BJ (cell line): ENCODE measurements around the gene EPB41L5. TPM values are rescaled to one million over a fixed set of nuclear protein-coding genes. Genes with fewer than 3 reads are reported as not detected.

Experiments
- CTCF ChIA-PET: fragments of 350-600 bp; formaldehyde crosslinking; extraction: SDS; loops from one replicate; lab custom pipeline; 2021; ENCODE audit warnings: antibody characterized with exemption, inconsistent platforms; lab: Yijun Ruan, JAX
- POLR2A ChIA-PET: fragments of 300-600 bp; sonication (Branson Sonifier 250); formaldehyde crosslinking; extraction: SDS; loops from one replicate; lab custom pipeline; 2021; ENCODE audit warnings: antibody characterized with exemption; lab: Charles Lee
- DNase-seq: peaks from one replicate; pipeline ENCODE4 v3.0.0-alpha.2; 2011; ENCODE audit warnings: low read depth
- H3K27me3 ChIP-seq: 2 replicates; pipeline ENCODE4 v1.6.0; 2011; ENCODE audit warnings: low read length; ENCODE audit not compliant: control insufficient read depth, insufficient read depth
- H3K36me3 ChIP-seq: 2 replicates; pipeline ENCODE4 v1.5.1; 2011; ENCODE audit warnings: low read length; ENCODE audit not compliant: control insufficient read depth, insufficient read depth
- H3K4me3 ChIP-seq: 2 replicates; pipeline ENCODE4 v1.5.1; 2011; ENCODE audit warnings: low read depth, mild to moderate bottlenecking, control low read depth, low read length
- polyA plus RNA-seq: library from polyadenylated mRNA; depleted of rRNA; stranded (reverse); fragments of >200 nt; gene quantifications from 2 replicates; pipeline ENCODE4 v1.2.3, GENCODE V29; 2011; rRNA removed
- small RNA-seq: library from RNA; depleted of rRNA; stranded (forward); fragments of <200 nt; gene quantifications from one replicate; pipeline ENCODE3, GENCODE V24; 2012; ENCODE audit warnings: low replicate concordance, low read depth; ENCODE audit not compliant: insufficient read length
- TF ChIP-seq, protein P1 (sequence below): IDR thresholded peaks from 2 replicates; pipeline ENCODE4 v1.5.1; 2011; ENCODE audit warnings: low read depth, mild to moderate bottlenecking, control low read depth, inconsistent platforms, low read length, moderate library complexity; ENCODE audit not compliant: insufficient read depth

Gene EPB41L5
- polyA plus RNA-seq, 1 experiment = 4.4 TPM

DNA sequence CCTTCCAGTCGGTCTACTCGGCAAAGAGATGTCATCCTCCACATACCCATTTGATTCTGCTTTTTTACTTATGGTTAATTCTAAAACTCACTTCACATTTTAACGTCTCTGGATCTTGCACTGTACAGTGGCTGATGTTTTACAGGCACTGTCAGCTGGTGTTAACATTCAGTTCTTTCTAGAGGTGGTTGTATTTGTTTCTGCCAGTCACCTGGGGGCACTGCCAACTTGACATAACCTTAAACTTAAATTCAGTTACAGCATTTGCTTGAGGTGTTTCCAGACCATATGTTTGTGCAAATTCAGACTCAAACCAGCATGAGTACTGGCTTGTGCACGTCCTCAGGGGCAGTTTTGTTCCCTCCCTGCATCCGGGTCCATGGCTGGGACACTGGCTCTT is 215.6 kb downstream of the EPB41L5 start:
- ChIA-PET POLR2A (no interaction called here), CTCF (interaction anchor here (0.8 to 3.9 kb wide), 2 partner anchors 63 to 85 kb away, joined by 3 to 11 read pairs; no protein-coding TSS in a partner anchor)
- DNase-seq = no peak
- H3K4me3 ChIP-seq = no peak overlapping the region
- no peaks in the 10 kb centered on the region for H3K27me3 ChIP-seq
- TF ChIP-seq, protein P1, sequence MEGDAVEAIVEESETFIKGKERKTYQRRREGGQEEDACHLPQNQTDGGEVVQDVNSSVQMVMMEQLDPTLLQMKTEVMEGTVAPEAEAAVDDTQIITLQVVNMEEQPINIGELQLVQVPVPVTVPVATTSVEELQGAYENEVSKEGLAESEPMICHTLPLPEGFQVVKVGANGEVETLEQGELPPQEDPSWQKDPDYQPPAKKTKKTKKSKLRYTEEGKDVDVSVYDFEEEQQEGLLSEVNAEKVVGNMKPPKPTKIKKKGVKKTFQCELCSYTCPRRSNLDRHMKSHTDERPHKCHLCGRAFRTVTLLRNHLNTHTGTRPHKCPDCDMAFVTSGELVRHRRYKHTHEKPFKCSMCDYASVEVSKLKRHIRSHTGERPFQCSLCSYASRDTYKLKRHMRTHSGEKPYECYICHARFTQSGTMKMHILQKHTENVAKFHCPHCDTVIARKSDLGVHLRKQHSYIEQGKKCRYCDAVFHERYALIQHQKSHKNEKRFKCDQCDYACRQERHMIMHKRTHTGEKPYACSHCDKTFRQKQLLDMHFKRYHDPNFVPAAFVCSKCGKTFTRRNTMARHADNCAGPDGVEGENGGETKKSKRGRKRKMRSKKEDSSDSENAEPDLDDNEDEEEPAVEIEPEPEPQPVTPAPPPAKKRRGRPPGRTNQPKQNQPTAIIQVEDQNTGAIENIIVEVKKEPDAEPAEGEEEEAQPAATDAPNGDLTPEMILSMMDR = no peak
- no peaks in the 10 kb centered on the region for H3K36me3 ChIP-seq

Small RNA genes within 50 kb of the gene (small RNA-seq; reads per million reads assigned to genes)
- gene MTND4LP14 = not detected
- not detected for gene RF00019

Other genes with a start within 250 kb of the EPB41L5 start
- gene TMEM185B, start 210.3 kb downstream of the EPB41L5 start, polyA plus RNA-seq = 20.0 and 32.0 TPM in 2 replicates
- gene RALB, start 239.8 kb downstream of the EPB41L5 start, polyA plus RNA-seq = 33.3 and 60.7 TPM in 2 replicates